ENCODE data around the gene AK2. TPM values are rescaled to one million over a fixed set of nuclear protein-coding genes. Genes with fewer than 3 reads are reported as not detected.
A peak's percentile ranks its signal among the peaks of the same experiment; 100 is the strongest.

Gene AK2
- total RNA-seq, 3 donors from 2014 or later, result 124 to 483 (median 280) TPM

DNA sequence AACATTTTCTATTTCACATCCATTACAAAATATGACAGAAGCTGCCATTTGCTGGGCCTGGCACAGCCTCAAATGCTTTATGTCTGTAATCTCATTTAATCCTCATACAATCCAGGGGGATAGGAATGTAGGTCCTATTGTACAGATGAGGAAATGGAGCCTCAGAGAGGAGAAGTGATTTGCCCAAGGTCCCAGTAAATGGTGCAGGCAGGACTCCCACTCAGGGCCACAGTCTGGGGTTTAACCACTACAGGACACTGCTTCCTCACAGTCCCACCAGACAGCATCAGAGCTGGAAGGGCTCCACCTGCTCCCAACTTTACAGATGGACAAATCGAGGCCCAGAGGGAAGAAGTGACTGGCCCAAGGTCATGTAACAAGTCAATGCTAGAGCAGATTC lies 51.5 kb downstream of the AK2 start:
- Histone ChIP-seq H3K4me1 (peaks cover 4 to 6% of the 10 kb centered on the region in 2 donors), H3K4me3 (no peak overlapping the region), H3K9me3 (no peaks in the 10 kb centered on the region), H3K27ac (no peak overlapping the region), H3K36me3 (no peaks in the 10 kb centered on the region), H3K27me3 (no peaks in the 10 kb centered on the region)
- intact Hi-C loops (cut with DNase I; ENCODE audit: low total_unique reads), result no loop called here
- no peak for DNase-seq (ENCODE audit: low spot score in 2 of 2)
- TF ChIP-seq POLR2AphosphoS5 (IDR thresholded peaks at IDR 0.05), result no peak
- no peak for TF ChIP-seq POLR2A (IDR thresholded peaks at IDR 0.05)
- TF ChIP-seq, protein P1, sequence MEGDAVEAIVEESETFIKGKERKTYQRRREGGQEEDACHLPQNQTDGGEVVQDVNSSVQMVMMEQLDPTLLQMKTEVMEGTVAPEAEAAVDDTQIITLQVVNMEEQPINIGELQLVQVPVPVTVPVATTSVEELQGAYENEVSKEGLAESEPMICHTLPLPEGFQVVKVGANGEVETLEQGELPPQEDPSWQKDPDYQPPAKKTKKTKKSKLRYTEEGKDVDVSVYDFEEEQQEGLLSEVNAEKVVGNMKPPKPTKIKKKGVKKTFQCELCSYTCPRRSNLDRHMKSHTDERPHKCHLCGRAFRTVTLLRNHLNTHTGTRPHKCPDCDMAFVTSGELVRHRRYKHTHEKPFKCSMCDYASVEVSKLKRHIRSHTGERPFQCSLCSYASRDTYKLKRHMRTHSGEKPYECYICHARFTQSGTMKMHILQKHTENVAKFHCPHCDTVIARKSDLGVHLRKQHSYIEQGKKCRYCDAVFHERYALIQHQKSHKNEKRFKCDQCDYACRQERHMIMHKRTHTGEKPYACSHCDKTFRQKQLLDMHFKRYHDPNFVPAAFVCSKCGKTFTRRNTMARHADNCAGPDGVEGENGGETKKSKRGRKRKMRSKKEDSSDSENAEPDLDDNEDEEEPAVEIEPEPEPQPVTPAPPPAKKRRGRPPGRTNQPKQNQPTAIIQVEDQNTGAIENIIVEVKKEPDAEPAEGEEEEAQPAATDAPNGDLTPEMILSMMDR (IDR thresholded peaks at IDR 0.05), result no peak

DNA sequence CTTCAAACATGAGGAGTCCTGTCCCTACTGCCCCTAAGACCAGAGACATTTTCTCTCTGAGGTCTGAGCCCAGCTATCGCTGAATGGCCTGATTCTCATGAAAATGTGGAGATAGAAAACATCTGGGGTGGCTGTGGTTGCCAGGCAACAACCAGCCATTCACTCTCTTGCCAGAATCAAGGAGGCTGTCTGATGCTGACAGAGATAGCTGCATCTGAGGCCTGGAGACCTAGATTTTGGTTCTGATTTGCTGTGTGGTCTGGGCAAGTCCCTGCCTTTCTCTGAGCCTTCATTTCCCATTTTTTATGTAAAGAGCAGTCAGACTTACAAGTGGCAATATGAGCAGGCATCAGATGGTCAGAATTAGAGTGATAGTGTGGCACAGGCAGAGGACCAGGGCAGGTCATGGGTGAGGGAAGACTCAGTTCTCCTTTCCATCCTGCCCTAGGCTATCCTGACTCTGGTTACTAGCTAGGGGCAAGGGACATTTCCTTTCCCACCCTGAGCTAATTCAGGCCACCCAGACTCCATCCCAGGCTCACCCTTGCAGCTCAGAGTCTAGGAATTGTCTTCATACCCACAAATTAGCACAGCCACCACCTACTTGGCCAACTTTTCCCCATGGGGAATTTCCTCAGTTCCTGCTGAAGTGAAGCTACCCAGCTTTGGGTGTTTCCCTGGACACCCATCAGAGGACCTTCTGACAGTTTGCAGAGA lies 52.1 kb downstream of the AK2 start:
- peaks cover 4 to 6% of the 10 kb centered on the region in 2 donors for H3K4me1 ChIP-seq
- no peak for DNase-seq (ENCODE audit: low spot score in 2 of 2)
- H3K4me3 ChIP-seq, result no peak overlapping the region
- H3K9me3 ChIP-seq, result no peaks in the 10 kb centered on the region
- H3K36me3 ChIP-seq, result no peaks in the 10 kb centered on the region
- H3K27ac ChIP-seq, result no peak overlapping the region
- no peaks in the 10 kb centered on the region for H3K27me3 ChIP-seq
- intact Hi-C loops (cut with DNase I; ENCODE audit: low total_unique reads), result no loop called here
- TF ChIP-seq, protein P1 (IDR thresholded peaks at IDR 0.05), result no peak
- no peak for TF ChIP-seq POLR2A (IDR thresholded peaks at IDR 0.05)
- TF ChIP-seq POLR2AphosphoS5 (IDR thresholded peaks at IDR 0.05), result no peak

DNA sequence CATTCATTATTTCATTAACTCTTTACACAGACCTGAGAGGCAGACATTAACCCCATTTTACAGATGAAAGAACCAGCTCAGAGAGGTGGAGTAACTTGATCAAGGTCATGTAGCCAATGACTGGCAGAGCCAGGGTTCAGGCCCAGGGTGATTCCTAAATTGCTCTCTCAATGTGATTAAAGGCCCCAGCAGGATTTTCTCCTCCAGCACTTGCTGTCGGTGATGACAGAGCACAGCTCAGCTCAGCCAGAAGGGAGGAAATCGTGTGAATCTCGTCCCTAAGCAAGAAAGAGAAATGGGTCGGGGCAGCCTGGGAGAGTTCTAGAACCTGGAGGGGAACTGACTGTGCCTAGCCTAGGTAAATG lies 52.6 kb downstream of the AK2 start:
- Histone ChIP-seq H3K27me3 (no peaks in the 10 kb centered on the region), H3K27ac (no peak overlapping the region), H3K9me3 (no peaks in the 10 kb centered on the region), H3K4me3 (no peak overlapping the region), H3K4me1 (peaks cover 4% of the 10 kb centered on the region in 2 donors), H3K36me3 (no peaks in the 10 kb centered on the region)
- no peak for DNase-seq (ENCODE audit: low spot score in 2 of 2)
- intact Hi-C loops (cut with DNase I; ENCODE audit: low total_unique reads), result no loop called here
- TF ChIP-seq, protein P1 (IDR thresholded peaks at IDR 0.05), result no peak
- TF ChIP-seq POLR2AphosphoS5 (IDR thresholded peaks at IDR 0.05), result no peak
- no peak for TF ChIP-seq POLR2A (IDR thresholded peaks at IDR 0.05)

DNA sequence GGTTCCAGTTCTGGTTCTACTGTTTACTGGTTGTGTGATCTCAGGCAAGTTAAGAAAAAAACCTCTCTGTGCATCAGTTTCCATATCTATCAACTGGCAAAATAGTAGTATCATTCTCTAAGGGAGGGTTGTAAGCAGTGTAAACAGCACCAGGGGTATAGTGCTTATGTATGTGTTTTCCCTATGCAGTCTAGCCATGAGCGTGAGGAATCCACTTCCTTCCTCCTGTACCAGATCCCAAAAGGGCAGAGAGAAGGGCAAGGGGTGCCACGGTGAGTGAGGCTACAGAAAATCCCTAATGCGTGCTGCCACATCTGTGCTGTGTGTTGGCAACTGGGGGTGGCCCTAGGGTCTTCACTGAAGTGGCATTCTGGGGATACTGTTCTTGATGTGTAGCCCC lies 53.7 kb downstream of the AK2 start:
- TF ChIP-seq POLR2A (IDR thresholded peaks at IDR 0.05), result no peak
- Histone ChIP-seq H3K36me3 (no peaks in the 10 kb centered on the region), H3K27ac (no peak overlapping the region), H3K4me1 (no peaks in the 10 kb centered on the region), H3K4me3 (no peak overlapping the region), H3K9me3 (no peaks in the 10 kb centered on the region), H3K27me3 (no peaks in the 10 kb centered on the region)
- intact Hi-C loops (cut with DNase I; ENCODE audit: low total_unique reads), result no loop called here
- no peak for DNase-seq (ENCODE audit: low spot score in 2 of 2)

DNA sequence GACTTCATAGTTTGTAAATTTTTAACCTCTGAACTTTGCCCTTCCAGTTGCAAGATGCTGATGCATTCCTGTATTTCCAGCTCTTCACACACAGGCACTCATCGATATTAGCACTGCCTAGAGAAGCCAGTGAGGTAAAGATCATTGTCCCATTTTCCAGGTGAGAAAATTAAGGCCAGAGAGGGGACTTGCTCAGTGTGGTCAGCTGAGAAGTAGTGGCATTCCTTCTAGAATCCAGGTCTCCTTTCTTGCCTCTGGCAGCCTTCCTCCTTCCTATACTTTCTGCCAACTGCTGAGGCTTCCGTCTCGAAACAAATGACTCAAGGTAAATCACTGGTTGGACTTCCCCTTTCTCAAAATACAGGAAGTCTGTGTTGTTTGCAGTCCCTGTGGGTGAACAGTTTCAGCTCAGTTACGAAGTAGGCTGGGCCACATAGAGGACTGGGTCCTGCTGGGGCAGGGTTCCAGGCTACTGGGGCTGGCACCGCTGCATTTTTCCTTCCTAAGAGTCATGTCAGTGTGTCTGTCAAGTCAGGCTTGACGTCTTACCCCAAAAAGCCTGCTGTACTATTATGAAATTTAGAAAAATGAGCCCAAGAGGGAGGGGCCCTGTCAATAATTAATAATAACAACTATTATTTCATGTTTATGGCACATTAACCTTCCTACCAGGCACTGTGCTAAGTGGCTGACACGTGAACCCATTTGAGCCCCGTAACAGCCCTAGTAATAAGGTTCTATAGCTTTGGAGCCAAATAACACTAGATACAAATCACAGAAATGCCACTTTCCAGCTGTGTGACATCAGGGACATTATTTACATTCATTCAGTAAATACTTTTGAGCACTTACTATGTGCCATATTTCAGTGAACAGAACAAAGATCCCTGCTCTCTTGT lies 55.4 kb downstream of the AK2 start:
- intact Hi-C loops (cut with DNase I; ENCODE audit: low total_unique reads), result no loop called here
- TF ChIP-seq POLR2A (IDR thresholded peaks at IDR 0.05) (no peak), POLR2AphosphoS5 (IDR thresholded peaks at IDR 0.05) (peak in 2 of 3 donors; percentile 25 to 63)
- Histone ChIP-seq H3K9me3 (no peaks in the 10 kb centered on the region), H3K27ac (peak overlapping the region; percentile 81 to 86), H3K4me1 (no peaks in the 10 kb centered on the region), H3K27me3 (no peaks in the 10 kb centered on the region), H3K36me3 (no peaks in the 10 kb centered on the region), H3K4me3 (no peak overlapping the region)
- DNase-seq (ENCODE audit: low spot score in 2 of 2), result peak in 1 of 2 donors; percentile 73

DNA sequence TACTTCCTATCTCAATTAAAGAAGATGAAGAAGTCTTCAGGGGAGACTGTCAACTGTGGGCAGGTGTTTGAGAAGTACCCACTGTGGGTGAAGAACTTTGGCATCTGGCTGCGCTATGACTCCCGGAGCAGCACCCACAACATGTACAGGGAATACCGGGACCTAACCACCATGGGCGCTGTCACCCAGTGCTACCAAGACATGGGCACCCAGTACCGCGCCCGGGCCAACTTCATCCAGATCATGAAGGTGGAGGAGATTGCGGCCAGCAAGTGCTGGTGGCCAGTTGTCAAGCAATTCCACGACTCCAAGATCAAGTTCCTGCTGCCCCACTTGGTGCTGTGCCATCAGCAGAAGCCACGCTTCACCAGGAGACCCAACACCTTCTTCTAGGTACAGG lies 56.6 kb downstream of the AK2 start:
- Histone ChIP-seq H3K27me3 (no peaks in the 10 kb centered on the region), H3K4me3 (no peak overlapping the region), H3K27ac (no peak overlapping the region), H3K9me3 (no peaks in the 10 kb centered on the region), H3K4me1 (no peaks in the 10 kb centered on the region), H3K36me3 (no peaks in the 10 kb centered on the region)
- no peak for TF ChIP-seq POLR2AphosphoS5 (IDR thresholded peaks at IDR 0.05)
- TF ChIP-seq, protein P1 (IDR thresholded peaks at IDR 0.05), result no peak
- TF ChIP-seq POLR2A (IDR thresholded peaks at IDR 0.05), result no peak
- intact Hi-C loops (cut with DNase I; ENCODE audit: low total_unique reads), result no loop called here
- no peak for DNase-seq (ENCODE audit: low spot score in 2 of 2)
